CD14-positive monocyte (primary cell): ENCODE results near the gene GALP. TPM values are rescaled to one million over a fixed set of nuclear protein-coding genes. Genes with fewer than 3 reads are reported as not detected.
A peak's percentile ranks its signal among the peaks of the same experiment; 100 is the strongest.
"Not testable (repeated sequence)": the region's sequence is repeated elsewhere in the genome, so short reads cannot be mapped to it uniquely, and the experiment has no call there.

Source experiments
- DNase-seq, 3 donors: peaks; one replicate each; pipeline ENCODE4 v3.0.0-alpha.2; 2011 to 2022
- H2AFZ ChIP-seq: 2 replicates; pipeline ENCODE4 v1.6.0; 2012; ENCODE audit warnings: mild to moderate bottlenecking, low read depth, low read length, inconsistent platforms; ENCODE audit not compliant: insufficient read depth, poor library complexity, severe bottlenecking
- H3K27ac ChIP-seq, 2 donors: 1 replicate in 1 of 2; 2 replicates in 1 of 2; pipeline ENCODE4 v1.5.1; 2012 to 2013; ENCODE audit warnings: low read length in 2 of 2, control low read depth in 1 of 2, inconsistent platforms in 1 of 2, low read depth in 1 of 2, mild to moderate bottlenecking in 1 of 2
- H3K27me3 ChIP-seq, 2 donors: one replicate each; pipeline versions ENCODE4 v1.6.0 to v1.6.1; 2011 to 2013; ENCODE audit warnings: low read length in 2 of 2; ENCODE audit not compliant: control insufficient read depth in 2 of 2, insufficient read depth in 2 of 2
- H3K36me3 ChIP-seq, 2 donors: replicated peaks in 1 of 2; 1 replicate in 1 of 2; 2 replicates in 1 of 2; pipeline versions ENCODE4 v1.5.1 to v1.6.1; 2012 to 2013; ENCODE audit warnings: low read length in 2 of 2, control low read depth in 1 of 2, inconsistent platforms in 1 of 2, mild to moderate bottlenecking in 1 of 2; ENCODE audit not compliant: insufficient read depth in 2 of 2, control insufficient read depth in 1 of 2
- H3K4me1 ChIP-seq, 2 donors: 1 replicate in 1 of 2; 2 replicates in 1 of 2; pipeline versions ENCODE4 v1.5.1 to v1.6.1; 2012 to 2013; ENCODE audit warnings: low read length in 2 of 2, control low read depth in 1 of 2, inconsistent platforms in 1 of 2, mild to moderate bottlenecking in 1 of 2, moderate library complexity in 1 of 2; ENCODE audit not compliant: insufficient read depth in 2 of 2, control insufficient read depth in 1 of 2
- H3K4me2 ChIP-seq: replicated peaks from 2 replicates; pipeline ENCODE3; 2012; ENCODE audit warnings: low read length, moderate library complexity, mild to moderate bottlenecking; ENCODE audit not compliant: poor library complexity, severe bottlenecking; ENCODE audit errors: extremely low read depth
- H3K4me3 ChIP-seq, 3 experiments: fragments of 200-600 bp in 1 of 3; sonication (generic) in 1 of 3; replicated peaks in 1 of 3; 1 replicate in 2 of 3; 2 replicates in 1 of 3; pipeline ENCODE4 v1.5.1; 2011 to 2013; ENCODE audit warnings: low read length in 3 of 3, mild to moderate bottlenecking in 3 of 3, control low read depth in 2 of 3, low read depth in 2 of 3, inconsistent platforms in 1 of 3, moderate library complexity in 1 of 3
- H3K79me2 ChIP-seq: 2 replicates; pipeline ENCODE4 v1.6.0; 2012; ENCODE audit warnings: mild to moderate bottlenecking, control low read depth, inconsistent platforms, low read length, moderate library complexity; ENCODE audit not compliant: insufficient read depth
- H3K9ac ChIP-seq: 2 replicates; pipeline ENCODE4 v1.6.0; 2017; ENCODE audit warnings: low read length, mild to moderate bottlenecking; ENCODE audit not compliant: insufficient read depth, poor library complexity, severe bottlenecking
- H3K9me3 ChIP-seq, 2 donors: replicated peaks in 1 of 2; 1 replicate in 1 of 2; 2 replicates in 1 of 2; pipeline versions ENCODE4 v1.5.1 to v1.6.1; 2012 to 2013; ENCODE audit warnings: low read length in 2 of 2, control low read depth in 1 of 2; ENCODE audit not compliant: control insufficient read depth in 1 of 2, insufficient read depth in 1 of 2
- H4K20me1 ChIP-seq: 2 replicates; pipeline ENCODE4 v1.6.0; 2012; ENCODE audit warnings: mild to moderate bottlenecking, low read length, control low read depth, moderate library complexity; ENCODE audit not compliant: insufficient read depth
- H3K27ac Mint-ChIP-seq, 7 donors: one replicate each; pipeline ENCODE4 v1.8.0; 2020; ENCODE audit warnings: mild to moderate bottlenecking in 7 of 7, mixed read lengths in 7 of 7, moderate library complexity in 6 of 7, inconsistent platforms in 2 of 7
- H3K27me3 Mint-ChIP-seq, 3 donors: one replicate each; pipeline ENCODE4 v1.8.0; 2021 to 2022; ENCODE audit warnings: low read depth in 3 of 3, mild to moderate bottlenecking in 3 of 3, mixed read lengths in 3 of 3, moderate library complexity in 3 of 3, inconsistent platforms in 1 of 3
- H3K36me3 Mint-ChIP-seq, 2 donors: one replicate each; pipeline ENCODE4 v1.8.0; 2020; ENCODE audit warnings: mixed read lengths in 2 of 2, inconsistent platforms in 1 of 2, mild to moderate bottlenecking in 1 of 2
- H3K4me1 Mint-ChIP-seq: one replicate; pipeline ENCODE4 v1.8.0; 2020; ENCODE audit warnings: mild to moderate bottlenecking, mixed read lengths
- H3K4me3 Mint-ChIP-seq, 2 donors: one replicate each; pipeline ENCODE4 v1.8.0; 2020; ENCODE audit warnings: mild to moderate bottlenecking in 2 of 2, mixed read lengths in 2 of 2, moderate library complexity in 1 of 2
- H3K9me3 Mint-ChIP-seq, 7 donors: one replicate each; pipeline ENCODE4 v1.8.0; 2020 to 2022; ENCODE audit warnings: mixed read lengths in 7 of 7, mild to moderate bottlenecking in 6 of 7, moderate library complexity in 6 of 7, inconsistent platforms in 2 of 7
- CTCF ChIP-seq: fragments of 200-600 bp; IDR thresholded peaks from one replicate; pipeline ENCODE4 v1.8.0; 2022; ENCODE audit warnings: antibody characterized with exemption, mild to moderate bottlenecking
- WGBS: methylation state at CpG from one replicate; pipeline ENCODE4 v1.1.5; 2013; ENCODE audit warnings: missing lambda C conversion rate; ENCODE audit not compliant: insufficient coverage; 5-methylcytosine and 5-hydroxymethylcytosine counted together
- intact Hi-C, 2 donors: fragments of 100-400 bp; cut with micrococcal nuclease; formaldehyde crosslinking; loops; one replicate each; pipeline versions ENCODE4 v1.15.0 to v1.15.1; 2023
- polyA plus RNA-seq, 3 donors: library from polyadenylated mRNA; depleted of rRNA in 1 of 3; unstranded in 2 of 3; stranded (reverse) in 1 of 3; fragments of 300-500 nt in 2 of 3; fragments of >200 nt in 1 of 3; fragmentation: Illumina TruSeq in 2 of 3; gene quantifications; 1 replicate in 2 of 3; 2 replicates in 1 of 3; pipeline ENCODE4 v1.2.3, GENCODE V29; 2012 to 2021

The GALP gene
- polyA plus RNA-seq, 3 donors = not detected

- no peak overlapping the region for H3K4me3 Mint-ChIP-seq
- no peak for TF ChIP-seq CTCF
- H3K9me3 Mint-ChIP-seq = peaks cover 0 to 3% (median 2%) of the 10 kb centered on the region in 7 donors
- intact Hi-C loops = no loop called here
- Histone ChIP-seq H3K4me1 (no peaks in the 10 kb centered on the region), H3K27ac (no peak overlapping the region), H3K4me2 (no peak overlapping the region), H4K20me1 (no peaks in the 10 kb centered on the region), H3K4me3 (no peak overlapping the region), H3K27me3 (no peaks in the 10 kb centered on the region), H3K36me3 (peaks cover 4 to 10% of the 10 kb centered on the region in 2 donors), H3K9ac (no peak overlapping the region), H3K79me2 (no peaks in the 10 kb centered on the region), H3K9me3 (no peaks in the 10 kb centered on the region), H2AFZ (no peak overlapping the region)
- 97% methylated on average over 9 of the region's 15 CpGs for WGBS
- H3K36me3 Mint-ChIP-seq = peaks cover 17 to 34% of the 10 kb centered on the region in 2 donors
- H3K4me1 Mint-ChIP-seq = peaks cover 5% of the 10 kb centered on the region
- H3K27me3 Mint-ChIP-seq = peaks cover 0 to 2% (median 0%) of the 10 kb centered on the region in 3 donors
- DNase-seq = no peak
- peak overlapping the region in 2 of 7 donors; percentile 14 to 69 for H3K27ac Mint-ChIP-seq
Measured at GRCh38 chr19:56148096-56148495, 27.7 kb upstream of the GALP start.

GRCh38 chr19:56148955-56149655 lies 26.7 kb upstream of the GALP start:
- H3K9ac ChIP-seq, H3K36me3 ChIP-seq, H3K9me3 Mint-ChIP-seq, H3K27me3 Mint-ChIP-seq, H3K4me3 ChIP-seq, H3K4me1 Mint-ChIP-seq, H3K27me3 ChIP-seq, DNase-seq, H3K4me2 ChIP-seq, H4K20me1 ChIP-seq, H2AFZ ChIP-seq, H3K4me1 ChIP-seq, intact Hi-C loops, H3K4me3 Mint-ChIP-seq, H3K9me3 ChIP-seq, H3K27ac ChIP-seq, H3K79me2 ChIP-seq: not testable (repeated sequence)
- 92% methylated on average over 8 of the region's 12 CpGs for WGBS
- Mint-ChIP-seq H3K27ac (peak overlapping the region in 2 of 7 donors; percentile 10 to 72), H3K36me3 (peaks cover 17 to 34% of the 10 kb centered on the region in 2 donors)
